Measurements from ENCODE around the gene PACRG.

DNA sequence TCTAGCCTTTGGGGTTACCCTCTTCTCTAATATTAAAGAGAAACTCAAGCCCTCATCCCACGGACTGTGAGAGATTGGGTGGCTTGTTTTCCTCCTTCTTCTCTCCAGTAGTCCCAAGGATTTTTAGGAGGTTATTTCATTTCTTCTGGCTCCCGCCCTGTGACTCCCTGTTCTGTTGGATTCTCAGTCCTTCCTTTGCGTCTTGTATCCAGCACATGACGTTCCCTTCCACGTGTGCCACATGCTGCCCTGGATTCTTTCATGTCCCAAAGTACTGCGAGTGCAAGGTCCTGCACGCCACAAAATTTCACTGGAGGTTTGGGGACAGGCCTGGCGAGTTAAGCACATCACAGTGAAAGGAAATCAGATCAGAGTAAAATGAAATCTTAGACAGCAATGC lies 213.4 kb downstream of the PACRG start:
- TF ChIP-seq, protein P1, sequence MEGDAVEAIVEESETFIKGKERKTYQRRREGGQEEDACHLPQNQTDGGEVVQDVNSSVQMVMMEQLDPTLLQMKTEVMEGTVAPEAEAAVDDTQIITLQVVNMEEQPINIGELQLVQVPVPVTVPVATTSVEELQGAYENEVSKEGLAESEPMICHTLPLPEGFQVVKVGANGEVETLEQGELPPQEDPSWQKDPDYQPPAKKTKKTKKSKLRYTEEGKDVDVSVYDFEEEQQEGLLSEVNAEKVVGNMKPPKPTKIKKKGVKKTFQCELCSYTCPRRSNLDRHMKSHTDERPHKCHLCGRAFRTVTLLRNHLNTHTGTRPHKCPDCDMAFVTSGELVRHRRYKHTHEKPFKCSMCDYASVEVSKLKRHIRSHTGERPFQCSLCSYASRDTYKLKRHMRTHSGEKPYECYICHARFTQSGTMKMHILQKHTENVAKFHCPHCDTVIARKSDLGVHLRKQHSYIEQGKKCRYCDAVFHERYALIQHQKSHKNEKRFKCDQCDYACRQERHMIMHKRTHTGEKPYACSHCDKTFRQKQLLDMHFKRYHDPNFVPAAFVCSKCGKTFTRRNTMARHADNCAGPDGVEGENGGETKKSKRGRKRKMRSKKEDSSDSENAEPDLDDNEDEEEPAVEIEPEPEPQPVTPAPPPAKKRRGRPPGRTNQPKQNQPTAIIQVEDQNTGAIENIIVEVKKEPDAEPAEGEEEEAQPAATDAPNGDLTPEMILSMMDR (IDR thresholded peaks at IDR 0.05): no peak
- TF ChIP-seq EP300 (IDR thresholded peaks at IDR 0.05) (no peak), POLR2A (IDR thresholded peaks at IDR 0.05; ENCODE audit: low read length) (no peak), RAD21 (conservative IDR thresholded peaks at IDR 0.05 in 1 of 2, IDR thresholded peaks at IDR 0.05 in 1 of 2) (no peak), CHD4 (IDR thresholded peaks at IDR 0.05; ENCODE audit: borderline replicate concordance) (no peak), POLR2AphosphoS2 (conservative IDR thresholded peaks at IDR 0.05; ENCODE audit: low read length) (no peak), RNF2 (IDR thresholded peaks at IDR 0.05; ENCODE audit: borderline replicate concordance, low read depth) (no peak), HOXB5 (CRISPR knock-in tag; IDR thresholded peaks at IDR 0.05) (no peak), ZSCAN20 (CRISPR knock-in tag; IDR thresholded peaks at IDR 0.05) (no peak)
- TF ChIP-seq, protein P2, sequence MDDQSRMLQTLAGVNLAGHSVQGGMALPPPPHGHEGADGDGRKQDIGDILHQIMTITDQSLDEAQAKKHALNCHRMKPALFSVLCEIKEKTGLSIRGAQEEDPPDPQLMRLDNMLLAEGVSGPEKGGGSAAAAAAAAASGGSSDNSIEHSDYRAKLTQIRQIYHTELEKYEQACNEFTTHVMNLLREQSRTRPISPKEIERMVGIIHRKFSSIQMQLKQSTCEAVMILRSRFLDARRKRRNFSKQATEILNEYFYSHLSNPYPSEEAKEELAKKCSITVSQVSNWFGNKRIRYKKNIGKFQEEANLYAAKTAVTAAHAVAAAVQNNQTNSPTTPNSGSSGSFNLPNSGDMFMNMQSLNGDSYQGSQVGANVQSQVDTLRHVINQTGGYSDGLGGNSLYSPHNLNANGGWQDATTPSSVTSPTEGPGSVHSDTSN (IDR thresholded peaks at IDR 0.05): no peak
